IPS-15b (cell line): ENCODE measurements around the gene ZNF831.

Experiments
- H3K27me3 ChIP-seq: one replicate; pipeline ENCODE4 v1.6.1; 2013; ENCODE audit warnings: low read length; ENCODE audit not compliant: control insufficient read depth, insufficient read depth
- H3K36me3 ChIP-seq: one replicate; pipeline ENCODE4 v1.6.1; 2013; ENCODE audit warnings: low read length; ENCODE audit not compliant: control insufficient read depth, insufficient read depth
- H3K4me1 ChIP-seq: one replicate; pipeline ENCODE4 v1.6.1; 2013; ENCODE audit warnings: mild to moderate bottlenecking, low read length; ENCODE audit not compliant: control insufficient read depth, insufficient read depth
- H3K4me3 ChIP-seq: one replicate; pipeline ENCODE4 v1.5.1; 2013; ENCODE audit warnings: low read depth, low read length
- H3K9ac ChIP-seq: one replicate; pipeline ENCODE4 v1.6.1; 2013; ENCODE audit warnings: low read depth, mild to moderate bottlenecking, low read length
- H3K9me3 ChIP-seq: one replicate; pipeline ENCODE4 v1.6.1; 2013; ENCODE audit warnings: mild to moderate bottlenecking, low read length; ENCODE audit not compliant: control insufficient read depth, insufficient read depth

Gene ZNF831

GRCh38 chr20:59125836-59126235 is 37.8 kb upstream of the ZNF831 start:
- H3K4me3 ChIP-seq: no peak overlapping the region
- H3K9me3 ChIP-seq: no peaks in the 10 kb centered on the region
- peaks cover 11% of the 10 kb centered on the region for H3K4me1 ChIP-seq
- no peaks in the 10 kb centered on the region for H3K27me3 ChIP-seq
- H3K36me3 ChIP-seq: no peaks in the 10 kb centered on the region
- no peak overlapping the region for H3K9ac ChIP-seq

- Histone ChIP-seq H3K4me3 (no peak overlapping the region), H3K4me1 (peaks cover 11% of the 10 kb centered on the region), H3K9me3 (no peaks in the 10 kb centered on the region), H3K27me3 (no peaks in the 10 kb centered on the region), H3K9ac (no peak overlapping the region), H3K36me3 (no peaks in the 10 kb centered on the region)
Observed at GRCh38 chr20:59127839-59128238, 35.8 kb upstream of the ZNF831 start.

- Histone ChIP-seq H3K36me3 (no peaks in the 10 kb centered on the region), H3K4me3 (no peak overlapping the region), H3K9ac (no peak overlapping the region), H3K27me3 (no peaks in the 10 kb centered on the region), H3K4me1 (peaks cover 2% of the 10 kb centered on the region), H3K9me3 (peaks cover 14% of the 10 kb centered on the region)
Observed at GRCh38 chr20:59131551-59132285, 31.9 kb upstream of the ZNF831 start.

- Histone ChIP-seq H3K9ac (no peak overlapping the region), H3K4me3 (no peak overlapping the region), H3K36me3 (no peaks in the 10 kb centered on the region), H3K27me3 (no peaks in the 10 kb centered on the region), H3K4me1 (no peaks in the 10 kb centered on the region), H3K9me3 (peaks cover 15% of the 10 kb centered on the region)
Observed at GRCh38 chr20:59134182-59134581, 29.4 kb upstream of the ZNF831 start.

GRCh38 chr20:59135093-59135492 is 28.5 kb upstream of the ZNF831 start:
- H3K9ac ChIP-seq: no peak overlapping the region
- H3K36me3 ChIP-seq: no peaks in the 10 kb centered on the region
- H3K27me3 ChIP-seq: no peaks in the 10 kb centered on the region
- H3K4me1 ChIP-seq: no peaks in the 10 kb centered on the region
- H3K9me3 ChIP-seq: peaks cover 15% of the 10 kb centered on the region
- no peak overlapping the region for H3K4me3 ChIP-seq

- H3K9ac ChIP-seq: no peak overlapping the region
- no peak overlapping the region for H3K4me3 ChIP-seq
- no peaks in the 10 kb centered on the region for H3K27me3 ChIP-seq
- no peaks in the 10 kb centered on the region for H3K4me1 ChIP-seq
- no peaks in the 10 kb centered on the region for H3K36me3 ChIP-seq
- H3K9me3 ChIP-seq: peaks cover 15% of the 10 kb centered on the region
Observed at GRCh38 chr20:59136027-59136426, 27.6 kb upstream of the ZNF831 start.

GRCh38 chr20:59137532-59137931 is 26.1 kb upstream of the ZNF831 start:
- peaks cover 15% of the 10 kb centered on the region for H3K9me3 ChIP-seq
- no peaks in the 10 kb centered on the region for H3K27me3 ChIP-seq
- H3K4me1 ChIP-seq: no peaks in the 10 kb centered on the region

GRCh38 chr20:59138114-59138748 is 25.4 kb upstream of the ZNF831 start:
- no peak overlapping the region for H3K4me3 ChIP-seq
- no peaks in the 10 kb centered on the region for H3K4me1 ChIP-seq
- no peaks in the 10 kb centered on the region for H3K27me3 ChIP-seq

More at GRCh38 chr20:59137532-59137931, 26.1 kb upstream of the ZNF831 start:
- Histone ChIP-seq H3K9ac (no peak overlapping the region), H3K36me3 (no peaks in the 10 kb centered on the region), H3K4me3 (no peak overlapping the region)

GRCh38 chr20:59139998-59140397 is 23.6 kb upstream of the ZNF831 start:
- Histone ChIP-seq H3K9ac (no peak overlapping the region), H3K4me3 (no peak overlapping the region), H3K4me1 (no peaks in the 10 kb centered on the region), H3K36me3 (no peaks in the 10 kb centered on the region), H3K27me3 (no peaks in the 10 kb centered on the region), H3K9me3 (peaks cover 11% of the 10 kb centered on the region)

More at GRCh38 chr20:59138114-59138748, 25.4 kb upstream of the ZNF831 start:
- peaks cover 15% of the 10 kb centered on the region for H3K9me3 ChIP-seq
- H3K36me3 ChIP-seq: no peaks in the 10 kb centered on the region
- H3K9ac ChIP-seq: no peak overlapping the region

GRCh38 chr20:59141818-59142581 is 21.6 kb upstream of the ZNF831 start:
- no peak overlapping the region for H3K9ac ChIP-seq
- H3K4me3 ChIP-seq: no peak overlapping the region
- H3K27me3 ChIP-seq: no peaks in the 10 kb centered on the region
- H3K36me3 ChIP-seq: no peaks in the 10 kb centered on the region
- H3K4me1 ChIP-seq: no peaks in the 10 kb centered on the region
- H3K9me3 ChIP-seq: no peaks in the 10 kb centered on the region

GRCh38 chr20:59143326-59143725 is 20.3 kb upstream of the ZNF831 start:
- H3K4me1 ChIP-seq: no peaks in the 10 kb centered on the region

More at GRCh38 chr20:59143326-59143725, 20.3 kb upstream of the ZNF831 start:
- Histone ChIP-seq H3K9ac (no peak overlapping the region), H3K9me3 (no peaks in the 10 kb centered on the region), H3K4me3 (no peak overlapping the region), H3K36me3 (no peaks in the 10 kb centered on the region), H3K27me3 (no peaks in the 10 kb centered on the region)
